Measurements from ENCODE around the gene SUPT3H. TPM values are rescaled to one million over a fixed set of nuclear protein-coding genes. Genes with fewer than 3 reads are reported as not detected.

The SUPT3H gene
- total RNA-seq, 1 donor from 2014 or later: 16.0 TPM

DNA sequence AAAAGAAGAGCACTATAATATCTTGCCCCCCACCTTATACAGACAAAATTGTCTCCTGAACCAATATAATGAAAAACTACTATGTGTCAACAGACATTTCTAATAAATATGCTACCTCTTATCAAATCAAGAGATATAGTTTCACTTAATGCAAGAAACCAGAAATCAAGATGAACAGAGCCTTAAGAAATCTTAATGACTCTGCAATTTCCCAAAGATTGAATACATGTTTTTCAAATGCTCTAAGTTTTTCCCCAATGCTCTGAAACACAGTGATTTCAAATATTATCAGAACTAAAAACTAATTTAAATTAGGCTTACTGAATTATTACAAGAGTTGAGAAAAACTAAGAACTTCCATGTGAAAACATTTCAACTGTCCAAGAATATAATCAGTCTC is 13.3 kb downstream of the SUPT3H start:
- no peaks in the 10 kb centered on the region for H3K4me1 Mint-ChIP-seq (ENCODE audit: low read depth, unreplicated experiment)
- H3K36me3 Mint-ChIP-seq (ENCODE audit: unreplicated experiment): no peaks in the 10 kb centered on the region
- DNase-seq: no peak
- H3K27me3 Mint-ChIP-seq (ENCODE audit: unreplicated experiment): no peaks in the 10 kb centered on the region
- no peaks in the 10 kb centered on the region for H3K9me3 Mint-ChIP-seq (ENCODE audit: unreplicated experiment)
- no peak overlapping the region for H3K4me3 Mint-ChIP-seq (ENCODE audit: unreplicated experiment)
- TF ChIP-seq, protein P1, sequence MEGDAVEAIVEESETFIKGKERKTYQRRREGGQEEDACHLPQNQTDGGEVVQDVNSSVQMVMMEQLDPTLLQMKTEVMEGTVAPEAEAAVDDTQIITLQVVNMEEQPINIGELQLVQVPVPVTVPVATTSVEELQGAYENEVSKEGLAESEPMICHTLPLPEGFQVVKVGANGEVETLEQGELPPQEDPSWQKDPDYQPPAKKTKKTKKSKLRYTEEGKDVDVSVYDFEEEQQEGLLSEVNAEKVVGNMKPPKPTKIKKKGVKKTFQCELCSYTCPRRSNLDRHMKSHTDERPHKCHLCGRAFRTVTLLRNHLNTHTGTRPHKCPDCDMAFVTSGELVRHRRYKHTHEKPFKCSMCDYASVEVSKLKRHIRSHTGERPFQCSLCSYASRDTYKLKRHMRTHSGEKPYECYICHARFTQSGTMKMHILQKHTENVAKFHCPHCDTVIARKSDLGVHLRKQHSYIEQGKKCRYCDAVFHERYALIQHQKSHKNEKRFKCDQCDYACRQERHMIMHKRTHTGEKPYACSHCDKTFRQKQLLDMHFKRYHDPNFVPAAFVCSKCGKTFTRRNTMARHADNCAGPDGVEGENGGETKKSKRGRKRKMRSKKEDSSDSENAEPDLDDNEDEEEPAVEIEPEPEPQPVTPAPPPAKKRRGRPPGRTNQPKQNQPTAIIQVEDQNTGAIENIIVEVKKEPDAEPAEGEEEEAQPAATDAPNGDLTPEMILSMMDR (IDR thresholded peaks at IDR 0.05; ENCODE audit: partially characterized antibody, unreplicated experiment): no peak
- no peak overlapping the region for H3K27ac Mint-ChIP-seq (ENCODE audit: unreplicated experiment)

- Mint-ChIP-seq H3K4me3 (ENCODE audit: unreplicated experiment) (no peak overlapping the region), H3K9me3 (ENCODE audit: unreplicated experiment) (no peaks in the 10 kb centered on the region), H3K27me3 (ENCODE audit: unreplicated experiment) (no peaks in the 10 kb centered on the region), H3K4me1 (ENCODE audit: low read depth, unreplicated experiment) (peaks cover 7% of the 10 kb centered on the region), H3K36me3 (ENCODE audit: unreplicated experiment) (no peaks in the 10 kb centered on the region), H3K27ac (ENCODE audit: unreplicated experiment) (no peak overlapping the region)
- TF ChIP-seq, protein P1 (IDR thresholded peaks at IDR 0.05; ENCODE audit: partially characterized antibody, unreplicated experiment): no peak
- no peak for DNase-seq
These were observed 24.1 kb downstream of the SUPT3H start for GRCh38 chr6:45353654-45354053.

- H3K4me3 Mint-ChIP-seq (ENCODE audit: unreplicated experiment): no peak overlapping the region
- DNase-seq: no peak
- H3K9me3 Mint-ChIP-seq (ENCODE audit: unreplicated experiment): no peaks in the 10 kb centered on the region
- H3K27ac Mint-ChIP-seq (ENCODE audit: unreplicated experiment): no peak overlapping the region
- TF ChIP-seq, protein P1 (IDR thresholded peaks at IDR 0.05; ENCODE audit: partially characterized antibody, unreplicated experiment): no peak
- peaks cover 7% of the 10 kb centered on the region for H3K4me1 Mint-ChIP-seq (ENCODE audit: low read depth, unreplicated experiment)
- H3K36me3 Mint-ChIP-seq (ENCODE audit: unreplicated experiment): no peaks in the 10 kb centered on the region
- H3K27me3 Mint-ChIP-seq (ENCODE audit: unreplicated experiment): no peaks in the 10 kb centered on the region
These were observed 26.1 kb downstream of the SUPT3H start for GRCh38 chr6:45351667-45352066.

DNA sequence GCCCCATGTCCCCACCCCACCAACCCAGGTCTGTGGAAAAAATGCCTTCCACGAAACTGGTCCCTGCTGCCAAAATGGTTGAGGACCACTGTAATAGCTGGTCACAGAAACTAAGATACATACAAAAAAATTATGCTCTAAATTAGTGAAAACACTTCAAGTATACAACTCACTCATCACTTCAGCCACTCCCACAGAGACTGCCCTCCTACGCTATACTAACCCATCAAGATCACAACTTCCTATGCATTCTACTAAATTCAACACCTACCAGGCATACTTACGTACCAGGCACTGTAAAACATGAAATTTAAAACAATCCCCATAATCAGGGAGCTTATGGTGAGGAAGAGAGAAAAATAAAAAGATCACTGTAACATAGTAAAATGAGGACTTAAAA is 26.7 kb downstream of the SUPT3H start:
- Mint-ChIP-seq H3K4me1 (ENCODE audit: low read depth, unreplicated experiment) (peaks cover 7% of the 10 kb centered on the region), H3K27me3 (ENCODE audit: unreplicated experiment) (no peaks in the 10 kb centered on the region), H3K9me3 (ENCODE audit: unreplicated experiment) (no peaks in the 10 kb centered on the region), H3K27ac (ENCODE audit: unreplicated experiment) (no peak overlapping the region), H3K36me3 (ENCODE audit: unreplicated experiment) (no peaks in the 10 kb centered on the region), H3K4me3 (ENCODE audit: unreplicated experiment) (no peak overlapping the region)
- TF ChIP-seq, protein P1 (IDR thresholded peaks at IDR 0.05; ENCODE audit: partially characterized antibody, unreplicated experiment): no peak
- no peak for DNase-seq

GRCh38 chr6:45350186-45350710 is 27.5 kb downstream of the SUPT3H start:
- Mint-ChIP-seq H3K4me3 (ENCODE audit: unreplicated experiment) (no peak overlapping the region), H3K27me3 (ENCODE audit: unreplicated experiment) (no peaks in the 10 kb centered on the region), H3K27ac (ENCODE audit: unreplicated experiment) (no peak overlapping the region), H3K4me1 (ENCODE audit: low read depth, unreplicated experiment) (peaks cover 7% of the 10 kb centered on the region), H3K9me3 (ENCODE audit: unreplicated experiment) (no peaks in the 10 kb centered on the region), H3K36me3 (ENCODE audit: unreplicated experiment) (no peaks in the 10 kb centered on the region)
- no peak for DNase-seq
- TF ChIP-seq, protein P1 (IDR thresholded peaks at IDR 0.05; ENCODE audit: partially characterized antibody, unreplicated experiment): no peak
